Activated naive CD8-positive, alpha-beta T cell treated with anti-CD3 and anti-CD28 coated beads, Interleukin-2, amount 50 U/mL, for 24 hours (primary cell): ENCODE measurements around the gene RBM5.

ENCODE experiments used
- ATAC-seq: fragments of 150-1000 bp; cut with Tn5 transposase; one replicate; pipeline ENCODE4 v1.10.0; 2021
- DNase-seq: peaks from one replicate; pipeline ENCODE4 v3.0.0; 2021
- H3K27ac Mint-ChIP-seq: one replicate; pipeline ENCODE4 v1.8.0; 2021; ENCODE audit warnings: mild to moderate bottlenecking, mixed read lengths
- H3K27me3 Mint-ChIP-seq: one replicate; pipeline ENCODE4 v1.8.0; 2021; ENCODE audit warnings: mixed read lengths
- H3K36me3 Mint-ChIP-seq: one replicate; pipeline ENCODE4 v1.8.0; 2021; ENCODE audit warnings: low read depth, mixed read lengths
- H3K4me1 Mint-ChIP-seq: one replicate; pipeline ENCODE4 v1.8.0; 2021; ENCODE audit warnings: mixed read lengths
- H3K4me3 Mint-ChIP-seq: one replicate; pipeline ENCODE4 v1.8.0; 2021; ENCODE audit warnings: mild to moderate bottlenecking, moderate library complexity, mixed read lengths
- H3K9me3 Mint-ChIP-seq: one replicate; pipeline ENCODE4 v1.8.0; 2021; ENCODE audit warnings: mixed read lengths

The RBM5 gene

DNA sequence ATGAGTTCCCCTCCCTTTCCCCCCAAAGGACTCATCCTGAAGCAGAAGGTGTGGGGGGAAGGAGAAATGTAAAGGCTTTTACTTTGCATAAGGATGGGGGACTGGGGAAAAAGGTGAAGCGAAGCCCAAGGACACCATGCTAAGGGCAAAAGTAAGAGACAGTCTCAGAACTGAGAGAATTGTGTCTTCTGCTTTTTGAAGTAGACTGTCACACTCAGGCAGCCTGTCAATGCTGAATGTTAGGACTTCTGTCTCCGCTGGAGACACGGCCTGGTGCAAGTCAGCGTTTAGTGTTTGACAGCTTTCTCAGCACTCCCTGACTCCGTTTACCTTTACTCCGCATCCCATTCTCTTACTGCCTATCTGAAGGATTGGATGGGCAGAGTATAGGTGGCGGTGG, 13.8 kb downstream of the RBM5 start:
- no peak overlapping the region for H3K27ac Mint-ChIP-seq
- no peaks in the 10 kb centered on the region for H3K27me3 Mint-ChIP-seq
- H3K4me1 Mint-ChIP-seq, result no peaks in the 10 kb centered on the region
- no peak overlapping the region for H3K4me3 Mint-ChIP-seq
- no peak for ATAC-seq
- DNase-seq, result no peak
- H3K9me3 Mint-ChIP-seq, result no peaks in the 10 kb centered on the region
- peaks cover 72% of the 10 kb centered on the region for H3K36me3 Mint-ChIP-seq

DNA sequence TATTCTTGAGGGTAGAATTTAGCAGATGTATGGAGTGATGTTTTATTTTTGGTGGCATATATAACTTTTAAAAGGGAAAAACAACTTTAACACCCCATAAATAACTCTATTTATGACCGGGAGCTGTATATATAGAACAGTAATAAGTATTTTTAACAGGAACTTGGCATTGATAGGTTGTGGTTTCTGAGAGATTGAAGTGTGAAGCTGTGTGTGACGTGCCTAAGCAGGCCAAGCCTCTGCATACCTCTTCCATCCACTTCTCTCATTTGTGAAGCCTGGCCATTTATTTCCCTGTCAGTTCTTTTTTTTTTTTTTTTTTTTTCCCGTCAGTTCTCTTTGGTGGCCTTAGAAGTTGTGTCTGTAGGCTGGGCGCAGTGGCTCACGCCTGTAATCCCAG, 23.0 kb downstream of the RBM5 start:
- ATAC-seq (no peak), DNase-seq (no peak)
- Mint-ChIP-seq H3K4me1 (peaks cover 3% of the 10 kb centered on the region), H3K9me3 (no peaks in the 10 kb centered on the region), H3K27ac (no peak overlapping the region), H3K4me3 (no peak overlapping the region), H3K27me3 (no peaks in the 10 kb centered on the region), H3K36me3 (peaks cover 75% of the 10 kb centered on the region)

DNA sequence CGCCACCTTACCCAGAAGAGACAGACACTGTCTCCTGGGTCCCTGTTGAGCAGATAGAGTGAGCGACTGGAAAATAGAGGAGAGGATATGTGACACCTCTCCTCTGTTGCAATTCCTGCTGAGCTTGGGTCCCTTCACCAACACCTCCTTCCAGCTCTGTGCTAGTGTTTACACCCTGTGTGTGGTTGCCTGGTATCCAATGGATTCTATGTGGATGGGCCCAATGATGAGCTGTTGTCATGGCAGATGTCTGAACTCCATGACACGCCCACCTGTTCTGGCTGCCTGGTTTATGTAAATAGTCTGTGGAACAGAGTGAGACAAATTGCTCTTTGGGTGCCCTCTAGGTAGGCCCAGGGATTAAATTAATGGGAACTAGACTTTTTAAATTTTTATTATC, 23.7 kb downstream of the RBM5 start:
- Mint-ChIP-seq H3K4me3 (no peak overlapping the region), H3K4me1 (peaks cover 3% of the 10 kb centered on the region), H3K9me3 (no peaks in the 10 kb centered on the region), H3K36me3 (peaks cover 73% of the 10 kb centered on the region), H3K27me3 (no peaks in the 10 kb centered on the region), H3K27ac (no peak overlapping the region)
- DNase-seq (no peak), ATAC-seq (no peak)

DNA sequence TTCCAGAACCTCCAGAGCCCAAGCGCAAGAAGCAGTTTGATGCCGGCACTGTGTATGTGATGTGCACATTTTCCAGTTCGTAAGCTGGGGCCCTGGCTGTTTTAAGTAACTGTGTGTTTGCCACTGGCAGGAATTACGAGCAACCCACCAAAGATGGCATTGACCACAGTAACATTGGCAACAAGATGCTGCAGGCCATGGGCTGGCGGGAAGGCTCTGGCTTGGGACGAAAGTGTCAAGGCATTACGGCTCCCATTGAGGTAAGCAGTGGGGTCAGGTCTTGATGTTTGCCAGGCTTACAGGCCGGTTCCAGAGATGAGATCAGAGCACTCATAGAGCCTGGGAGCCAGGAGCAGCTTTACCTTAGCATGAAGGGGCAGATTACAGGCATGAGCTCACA, 28.4 kb downstream of the RBM5 start:
- peaks cover 55% of the 10 kb centered on the region for H3K36me3 Mint-ChIP-seq
- H3K27ac Mint-ChIP-seq, result no peak overlapping the region
- no peaks in the 10 kb centered on the region for H3K4me1 Mint-ChIP-seq
- no peaks in the 10 kb centered on the region for H3K9me3 Mint-ChIP-seq
- no peaks in the 10 kb centered on the region for H3K27me3 Mint-ChIP-seq
- no peak for ATAC-seq
- no peak for DNase-seq
- no peak overlapping the region for H3K4me3 Mint-ChIP-seq

DNA sequence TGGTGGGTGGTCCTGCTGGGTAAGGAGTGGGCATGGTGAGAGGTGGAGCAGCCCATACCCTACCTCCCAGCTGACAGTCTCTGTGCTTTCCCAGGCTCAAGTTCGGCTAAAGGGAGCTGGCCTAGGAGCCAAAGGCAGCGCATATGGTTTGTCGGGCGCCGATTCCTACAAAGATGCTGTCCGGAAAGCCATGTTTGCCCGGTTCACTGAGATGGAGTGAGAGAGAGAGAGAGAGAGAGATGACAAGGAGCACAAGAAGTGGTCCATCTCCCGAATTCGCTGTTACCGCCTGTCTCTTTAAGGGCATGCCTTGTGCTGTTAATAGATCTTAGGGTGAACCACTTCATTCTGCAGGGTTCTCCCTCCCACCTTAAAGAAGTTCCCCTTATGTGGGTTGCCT, 29.5 kb downstream of the RBM5 start:
- Mint-ChIP-seq H3K4me1 (no peaks in the 10 kb centered on the region), H3K27me3 (no peaks in the 10 kb centered on the region), H3K4me3 (no peak overlapping the region), H3K9me3 (no peaks in the 10 kb centered on the region), H3K27ac (no peak overlapping the region), H3K36me3 (peaks cover 49% of the 10 kb centered on the region)
- ATAC-seq (no peak), DNase-seq (no peak)

DNA sequence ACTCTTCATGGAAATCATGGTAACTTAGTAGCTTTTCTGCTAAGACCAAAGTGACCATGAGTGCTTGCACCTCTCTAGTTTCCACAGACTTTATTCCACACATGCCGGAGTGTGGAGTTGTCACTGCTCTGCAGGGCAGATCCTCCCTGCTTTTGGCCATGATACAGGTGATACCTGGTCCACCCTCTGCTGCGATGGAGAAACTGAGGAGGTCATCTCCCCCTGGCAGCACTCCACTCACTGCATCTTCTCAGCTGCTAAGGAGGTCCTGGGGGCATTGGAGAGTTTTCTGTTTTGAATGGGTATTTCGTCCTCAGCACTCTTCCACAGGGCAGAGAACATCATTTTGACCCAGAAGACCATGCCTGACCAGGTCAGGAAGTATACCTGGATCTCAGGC, 31.1 kb downstream of the RBM5 start:
- DNase-seq, result no peak
- H3K27ac Mint-ChIP-seq, result no peak overlapping the region

DNA sequence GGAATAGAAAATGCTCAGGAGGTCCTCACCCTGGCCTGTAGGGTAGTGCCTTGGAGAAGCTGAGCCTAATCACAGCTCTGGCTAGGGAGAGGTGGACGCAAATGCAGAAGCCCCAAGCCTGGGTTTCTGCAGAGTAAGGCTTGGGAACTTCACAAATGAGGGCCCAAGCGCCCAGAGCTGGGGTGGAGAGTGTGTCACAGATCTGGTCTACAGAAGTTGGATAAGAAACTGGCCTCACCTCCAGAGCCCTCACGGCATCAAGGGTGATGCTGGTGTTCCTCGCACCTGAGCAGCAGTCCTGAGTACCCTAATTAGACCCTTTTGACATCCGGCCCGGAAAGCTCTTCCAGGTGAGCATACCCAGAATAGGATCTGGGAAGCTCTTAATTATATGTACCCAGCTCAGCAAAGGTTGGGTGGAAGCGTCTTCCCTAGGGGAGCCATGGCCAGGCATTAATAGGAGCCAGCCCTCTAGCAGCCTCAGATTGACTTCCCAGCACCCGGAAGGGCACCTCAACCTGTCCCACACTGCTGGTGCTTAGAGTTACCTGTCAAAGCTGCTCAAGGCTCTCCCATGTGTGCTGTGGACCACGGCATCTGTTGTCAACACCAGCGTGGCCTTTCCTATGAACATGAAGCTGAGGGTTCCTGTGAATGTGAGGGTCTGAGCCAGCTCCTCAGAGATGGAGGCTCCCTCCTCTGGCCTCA, 31.8 kb downstream of the RBM5 start:
- no peaks in the 10 kb centered on the region for H3K9me3 Mint-ChIP-seq
- H3K4me3 Mint-ChIP-seq, result no peak overlapping the region
- H3K4me1 Mint-ChIP-seq, result no peaks in the 10 kb centered on the region
- DNase-seq, result no peak
- no peak overlapping the region for H3K27ac Mint-ChIP-seq
- peaks cover 33% of the 10 kb centered on the region for H3K36me3 Mint-ChIP-seq
- no peak for ATAC-seq
- H3K27me3 Mint-ChIP-seq, result no peaks in the 10 kb centered on the region

More for the DNA sequence above, 31.1 kb downstream of the RBM5 start:
- Mint-ChIP-seq H3K4me3 (no peak overlapping the region), H3K27me3 (no peaks in the 10 kb centered on the region), H3K9me3 (no peaks in the 10 kb centered on the region), H3K4me1 (no peaks in the 10 kb centered on the region), H3K36me3 (peaks cover 38% of the 10 kb centered on the region)
- ATAC-seq, result no peak

DNA sequence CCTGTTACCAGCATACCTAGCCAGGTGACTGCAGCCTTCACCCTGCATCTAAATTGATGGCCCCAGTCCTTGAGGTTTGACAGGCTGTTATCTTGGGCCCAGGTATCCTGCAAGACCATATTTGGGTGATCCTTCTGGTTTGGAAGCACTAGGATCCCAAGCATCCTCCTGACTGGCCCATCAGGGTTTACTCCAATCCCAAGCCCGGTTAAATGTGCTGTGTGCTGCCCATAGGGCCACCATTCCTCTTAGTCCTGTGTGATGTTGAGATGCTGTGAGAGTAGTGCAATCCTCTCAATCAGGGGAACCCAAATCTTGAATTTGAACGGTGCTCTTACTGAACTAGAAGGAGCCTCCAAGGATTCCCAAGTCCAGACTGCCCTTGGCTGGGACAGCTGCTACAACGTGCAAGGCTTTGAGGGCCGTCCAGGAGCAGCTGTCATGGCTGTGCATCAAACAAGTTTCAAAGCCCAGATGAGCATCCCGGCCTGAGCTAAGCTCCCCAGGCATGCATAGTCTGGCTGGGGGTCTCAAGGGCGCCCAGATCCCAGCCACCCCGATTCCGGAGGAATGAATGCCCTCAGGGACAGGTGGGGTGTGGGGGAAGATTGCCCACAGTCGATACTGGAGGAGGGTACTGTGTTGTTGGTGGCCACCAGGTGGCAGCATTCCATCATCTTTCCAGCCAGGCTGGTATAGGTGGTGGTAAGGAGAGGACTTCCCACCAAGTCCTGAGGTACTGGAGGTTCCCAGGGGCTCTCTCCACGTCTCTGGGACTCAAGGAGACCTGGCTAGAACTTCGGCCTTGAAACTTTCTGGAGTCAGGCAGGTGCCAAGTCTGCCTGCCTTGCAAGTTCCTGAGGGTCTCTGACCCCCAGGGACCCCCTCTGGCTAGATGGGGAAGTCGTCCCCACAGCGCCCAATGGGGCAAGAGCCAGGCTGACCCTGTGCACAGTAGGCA, 32.6 kb downstream of the RBM5 start:
- Mint-ChIP-seq H3K36me3 (peaks cover 25% of the 10 kb centered on the region), H3K4me1 (no peaks in the 10 kb centered on the region), H3K27me3 (no peaks in the 10 kb centered on the region), H3K9me3 (no peaks in the 10 kb centered on the region), H3K4me3 (no peak overlapping the region), H3K27ac (no peak overlapping the region)
- DNase-seq (peak; percentile 79), ATAC-seq (peak; percentile 84)

DNA sequence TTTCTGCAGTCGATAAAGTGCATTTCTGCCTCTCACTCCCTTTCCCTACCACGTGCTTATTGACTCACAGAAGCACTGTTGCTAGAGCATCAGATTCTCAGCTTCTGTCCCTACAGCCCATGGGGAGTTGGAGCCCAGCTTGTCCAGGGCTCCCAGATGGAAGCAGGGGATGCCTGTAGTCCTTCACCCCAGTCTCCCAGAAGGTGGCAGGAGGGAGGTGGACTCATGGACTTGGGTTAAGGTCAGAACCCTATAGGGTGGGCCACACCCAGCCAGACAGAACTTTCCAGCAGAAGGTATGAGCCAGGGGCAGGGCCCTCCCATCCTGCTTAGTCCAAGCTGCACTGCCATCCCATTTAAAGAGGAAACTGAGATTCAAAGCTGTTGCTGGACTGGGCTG, 33.4 kb downstream of the RBM5 start:
- DNase-seq (no peak), ATAC-seq (no peak)
- Mint-ChIP-seq H3K9me3 (no peaks in the 10 kb centered on the region), H3K27ac (no peak overlapping the region), H3K4me1 (no peaks in the 10 kb centered on the region), H3K36me3 (peaks cover 19% of the 10 kb centered on the region), H3K4me3 (no peak overlapping the region), H3K27me3 (no peaks in the 10 kb centered on the region)

DNA sequence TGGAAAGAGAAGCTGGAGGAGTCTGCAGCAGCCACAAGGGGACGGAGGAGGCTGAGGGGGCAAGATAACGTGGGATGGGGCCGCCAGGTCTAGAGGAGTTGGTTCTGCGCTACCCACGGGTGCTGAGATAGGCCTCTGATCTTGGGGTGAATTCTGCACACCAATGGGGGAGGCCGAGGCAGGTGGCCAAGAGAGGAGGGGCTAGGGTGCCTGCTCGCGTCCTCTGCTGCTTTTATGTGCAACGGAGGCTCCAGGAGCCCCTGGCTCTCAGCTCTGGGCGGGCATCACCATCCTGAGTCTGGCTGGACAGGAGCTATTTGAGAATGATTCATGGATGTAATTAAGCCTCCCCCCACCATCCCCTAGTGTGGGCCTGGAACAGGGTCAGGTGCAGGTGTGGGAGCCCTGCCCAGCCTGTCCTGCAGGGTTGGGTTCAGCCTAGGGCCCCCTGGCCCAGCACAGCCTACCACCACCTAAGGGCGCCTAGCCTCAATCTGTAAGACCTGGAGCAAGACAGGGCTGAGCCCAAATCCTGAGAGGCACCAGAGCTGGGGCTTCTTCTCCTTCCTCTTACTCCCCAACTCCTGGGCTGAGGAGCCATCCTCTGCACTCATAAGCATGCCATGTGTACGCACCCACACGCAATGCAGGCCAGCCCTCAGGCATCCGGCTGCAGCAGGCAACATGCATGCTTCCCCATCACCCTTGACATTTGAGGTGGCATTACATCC, 34.1 kb downstream of the RBM5 start:
- Mint-ChIP-seq H3K4me1 (no peaks in the 10 kb centered on the region), H3K36me3 (peaks cover 15% of the 10 kb centered on the region), H3K9me3 (no peaks in the 10 kb centered on the region), H3K4me3 (no peak overlapping the region), H3K27me3 (no peaks in the 10 kb centered on the region), H3K27ac (no peak overlapping the region)
- ATAC-seq (no peak), DNase-seq (no peak)

DNA sequence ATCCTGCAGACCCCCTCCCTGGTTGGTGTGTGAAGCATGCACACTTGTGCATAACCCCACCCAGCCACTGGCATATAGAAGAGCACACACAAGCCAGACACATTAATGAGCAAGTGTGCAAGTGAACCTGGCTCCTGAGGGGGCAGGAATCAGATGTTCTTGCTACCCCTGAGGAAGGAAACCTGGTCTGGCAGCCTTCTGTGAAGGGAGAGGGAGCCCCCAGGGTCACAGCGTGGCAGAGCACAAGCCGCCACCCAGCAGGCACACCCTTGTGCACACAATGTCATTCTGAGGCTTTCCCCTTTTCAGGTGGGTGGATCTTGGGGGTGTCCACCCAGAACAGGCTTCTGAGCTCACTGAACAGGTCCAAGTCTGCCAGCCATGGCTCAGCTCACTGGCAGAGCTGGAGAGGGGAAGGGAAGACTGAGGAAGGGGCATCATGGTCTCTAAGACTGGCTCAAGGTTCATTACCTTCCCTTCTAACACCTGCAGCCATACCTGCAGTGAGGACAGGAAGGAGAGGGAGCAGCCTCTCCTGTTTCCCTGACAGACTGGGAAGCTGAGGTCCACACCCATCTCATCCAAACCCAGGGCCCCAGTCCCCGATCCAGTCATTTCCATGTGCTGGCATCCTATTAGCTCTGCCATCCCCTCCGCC, 34.8 kb downstream of the RBM5 start:
- H3K36me3 Mint-ChIP-seq, result peaks cover 9% of the 10 kb centered on the region
- no peaks in the 10 kb centered on the region for H3K9me3 Mint-ChIP-seq
- no peak for ATAC-seq
- H3K27ac Mint-ChIP-seq, result no peak overlapping the region
- H3K27me3 Mint-ChIP-seq, result no peaks in the 10 kb centered on the region
- no peaks in the 10 kb centered on the region for H3K4me1 Mint-ChIP-seq
- DNase-seq, result no peak
- H3K4me3 Mint-ChIP-seq, result no peak overlapping the region

DNA sequence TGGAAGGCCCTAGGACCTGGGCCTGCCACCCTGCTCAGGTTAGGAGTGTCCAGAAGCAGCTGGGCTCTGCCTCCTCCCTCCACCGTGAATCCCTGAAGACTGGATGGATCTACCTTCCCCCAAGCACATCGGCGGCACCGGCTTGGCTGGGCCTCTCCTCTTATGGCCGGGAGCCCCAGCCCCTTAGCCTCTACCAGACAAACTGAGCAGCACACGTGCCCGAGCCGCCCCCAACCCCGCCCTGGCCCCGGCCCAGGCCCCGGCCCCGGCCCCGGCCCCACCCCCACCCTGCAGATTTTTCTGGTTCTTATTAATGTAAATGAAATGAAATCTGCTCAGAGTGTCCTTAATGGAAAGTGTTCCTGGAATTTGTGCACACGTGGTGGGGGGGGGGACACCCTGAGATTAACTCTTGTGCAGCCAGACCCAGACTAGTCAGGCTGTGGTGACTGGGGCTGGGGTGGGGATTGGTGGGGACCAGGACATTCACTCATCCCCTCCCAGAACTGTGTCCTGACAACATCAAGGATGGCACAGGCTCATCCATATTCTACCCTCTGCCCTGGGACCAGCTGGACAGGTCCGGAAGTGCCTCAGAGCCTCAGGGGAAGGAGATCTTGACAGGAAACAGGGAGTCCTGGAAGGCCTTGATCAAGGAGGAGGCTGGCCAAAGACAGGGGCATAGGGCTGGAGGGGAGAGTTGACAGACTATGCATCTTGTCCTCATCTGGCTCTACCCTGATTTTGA, 35.5 kb downstream of the RBM5 start:
- Mint-ChIP-seq H3K36me3 (peaks cover 2% of the 10 kb centered on the region), H3K9me3 (no peaks in the 10 kb centered on the region), H3K4me3 (no peak overlapping the region), H3K4me1 (no peaks in the 10 kb centered on the region), H3K27me3 (no peaks in the 10 kb centered on the region), H3K27ac (no peak overlapping the region)
- DNase-seq (no peak), ATAC-seq (no peak)

DNA sequence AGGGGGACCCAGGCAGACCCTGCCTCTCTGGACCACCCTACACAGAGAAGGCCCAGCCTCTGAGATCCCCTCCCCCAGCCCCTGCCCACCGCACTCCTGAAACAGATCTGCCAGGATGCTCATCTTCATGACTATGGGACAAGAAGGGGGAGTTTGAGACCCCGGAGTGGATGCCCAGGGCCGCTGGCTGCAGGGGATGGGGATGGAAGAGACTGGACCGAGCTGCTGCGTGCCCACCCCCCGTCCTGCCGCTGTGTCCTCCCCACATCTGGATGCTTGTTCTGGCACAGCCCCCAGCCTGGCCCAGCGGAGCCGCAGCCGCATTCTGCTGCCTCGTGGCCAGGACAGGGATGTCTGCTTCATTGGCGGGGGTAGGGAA, 36.1 kb downstream of the RBM5 start:
- H3K27ac Mint-ChIP-seq, result no peak overlapping the region
- no peak overlapping the region for H3K4me3 Mint-ChIP-seq
- H3K4me1 Mint-ChIP-seq, result no peaks in the 10 kb centered on the region
- ATAC-seq (no peak), DNase-seq (no peak)
- no peaks in the 10 kb centered on the region for H3K27me3 Mint-ChIP-seq
- H3K36me3 Mint-ChIP-seq, result peaks cover 1% of the 10 kb centered on the region
- no peaks in the 10 kb centered on the region for H3K9me3 Mint-ChIP-seq
